Stimulated activated CD4-positive, alpha-beta T cell treated with anti-CD3 and anti-CD28 coated beads, Interleukin-4, amount 100 ng/mL, for 1 hour (primary cell): ENCODE data around the gene DPF3.

Experiments
- DNase-seq: peaks from one replicate; pipeline ENCODE4 v3.0.0-alpha.2; 2020

The DPF3 gene

DNA sequence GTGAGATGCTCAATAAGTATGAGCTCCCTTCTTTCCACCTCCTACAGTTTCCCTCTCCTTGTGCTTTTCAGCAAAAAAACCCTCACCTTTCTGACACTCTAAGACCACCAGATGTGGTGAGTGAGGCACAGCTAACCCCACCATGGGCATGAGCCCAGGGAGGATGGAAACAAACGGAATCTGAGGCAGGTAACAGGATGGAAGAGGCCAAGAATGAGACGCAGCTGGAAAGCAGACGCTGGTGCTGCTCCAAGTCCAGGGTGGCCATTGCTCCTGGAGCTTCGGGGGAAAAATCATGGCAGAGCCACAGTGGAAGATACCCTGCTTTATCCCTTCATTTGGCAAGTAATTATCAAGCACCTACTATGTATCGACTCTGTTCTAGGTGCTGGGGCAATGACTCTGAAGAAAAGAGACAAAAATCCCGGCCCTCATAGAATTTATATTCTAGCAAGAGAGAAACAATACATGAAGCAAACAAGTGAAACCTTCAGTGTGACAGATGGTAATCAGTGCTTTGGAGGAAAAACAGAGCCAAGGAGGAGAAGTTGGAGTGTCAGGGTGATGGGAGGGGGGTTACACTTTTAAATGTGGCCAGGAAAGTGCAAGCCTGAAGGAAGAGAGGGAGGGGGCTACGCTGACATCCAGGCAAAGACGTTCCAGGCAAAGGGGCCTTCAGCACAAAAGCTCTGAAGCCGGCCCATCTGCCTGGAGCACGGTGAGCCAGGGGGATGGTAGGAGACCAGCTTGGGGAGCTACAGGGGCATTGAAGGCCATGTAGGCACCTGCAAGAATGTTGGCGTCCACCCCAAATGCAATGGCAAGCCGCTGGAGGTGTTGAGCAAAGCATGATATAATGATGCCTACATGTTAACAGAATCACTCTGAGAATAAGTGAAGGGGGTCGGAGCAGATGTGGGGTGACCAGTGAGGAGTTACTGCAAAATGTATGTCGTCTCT, 154.2 kb downstream of the DPF3 start:
- no peak for DNase-seq

GRCh38 chr14:72738161-72738611, 155.7 kb downstream of the DPF3 start:
- DNase-seq, result no peak

- DNase-seq, result no peak
Measured at GRCh38 chr14:72737560-72737943, 156.3 kb downstream of the DPF3 start.

- no peak for DNase-seq
Measured at GRCh38 chr14:72736786-72737559, 156.9 kb downstream of the DPF3 start.

DNA sequence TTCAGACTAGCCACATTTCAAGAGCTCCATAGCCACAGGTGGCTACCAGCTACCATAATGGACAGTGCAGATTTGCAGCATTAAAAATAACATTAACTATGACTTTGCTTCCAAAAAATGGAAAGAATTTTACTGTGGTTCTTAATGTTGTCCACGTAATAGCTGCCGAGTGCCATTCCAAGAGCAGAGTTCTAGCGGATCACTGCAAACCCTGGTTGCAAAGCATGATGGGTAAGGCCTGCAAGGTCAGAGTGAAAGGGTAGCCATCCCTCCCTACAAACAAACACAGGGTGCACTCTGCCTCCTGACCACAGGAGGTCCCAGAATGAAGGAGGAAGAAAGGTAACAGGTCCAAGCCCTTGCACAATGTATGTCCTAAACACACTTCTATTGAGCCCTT, 157.6 kb downstream of the DPF3 start:
- DNase-seq, result no peak

- no peak for DNase-seq
Measured at GRCh38 chr14:72732022-72732780, 161.7 kb downstream of the DPF3 start.

GRCh38 chr14:72731252-72732020, 162.5 kb downstream of the DPF3 start:
- DNase-seq, result no peak

DNA sequence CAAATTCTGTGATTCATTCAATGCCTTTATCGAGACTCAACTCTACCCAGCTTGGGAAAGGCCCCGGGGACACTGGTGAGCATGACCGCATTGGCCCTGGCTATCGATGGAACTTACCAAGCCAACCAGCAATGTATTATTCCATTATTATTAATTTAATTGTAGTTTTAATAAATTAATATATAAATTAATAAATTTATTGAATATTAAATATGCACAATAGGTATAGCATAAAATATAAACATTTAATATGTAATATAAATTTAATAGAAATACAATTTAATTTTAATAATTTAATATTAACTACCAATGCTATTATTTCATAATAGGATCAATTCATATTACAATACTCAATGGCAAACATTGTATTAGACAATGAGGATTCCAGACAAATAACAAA, 163.4 kb downstream of the DPF3 start:
- no peak for DNase-seq

GRCh38 chr14:72726444-72726843, 167.5 kb downstream of the DPF3 start:
- DNase-seq, result no peak

- no peak for DNase-seq
Measured at GRCh38 chr14:72723858-72724530, 169.9 kb downstream of the DPF3 start.

DNA sequence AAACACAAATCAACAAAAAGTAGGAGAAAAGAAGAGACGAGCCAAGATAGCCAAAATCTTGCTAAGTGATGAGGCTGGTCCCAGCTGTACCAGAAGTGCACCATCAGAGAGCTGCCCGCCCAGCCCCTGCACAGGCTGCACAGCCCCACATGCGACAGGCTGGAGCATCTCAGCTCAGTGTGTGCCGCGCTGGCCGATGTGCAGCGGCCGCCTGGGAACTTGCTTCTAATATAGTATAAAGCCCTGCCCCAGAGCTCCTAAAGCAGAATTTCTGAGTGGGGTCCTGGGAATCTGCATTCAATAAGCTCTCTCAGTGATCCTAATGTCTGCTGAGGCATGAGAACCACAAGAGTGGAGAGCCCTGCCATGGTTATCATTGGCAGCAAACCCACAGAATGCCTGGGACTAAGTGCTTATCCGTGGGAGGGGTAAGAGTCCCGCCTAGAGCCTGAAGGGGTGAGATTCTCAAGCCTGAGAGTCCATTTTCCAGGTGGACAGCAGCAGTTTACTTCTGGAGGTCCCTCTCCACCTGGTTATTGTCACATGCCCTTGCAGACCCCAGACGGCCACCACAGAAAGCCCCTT, 171.6 kb downstream of the DPF3 start:
- DNase-seq, result no peak

- DNase-seq, result no peak
Measured at GRCh38 chr14:72721083-72721482, 172.8 kb downstream of the DPF3 start.

- no peak for DNase-seq
Measured at GRCh38 chr14:72717220-72717619, 176.7 kb downstream of the DPF3 start.

GRCh38 chr14:72716476-72716875, 177.4 kb downstream of the DPF3 start:
- DNase-seq, result no peak

DNA sequence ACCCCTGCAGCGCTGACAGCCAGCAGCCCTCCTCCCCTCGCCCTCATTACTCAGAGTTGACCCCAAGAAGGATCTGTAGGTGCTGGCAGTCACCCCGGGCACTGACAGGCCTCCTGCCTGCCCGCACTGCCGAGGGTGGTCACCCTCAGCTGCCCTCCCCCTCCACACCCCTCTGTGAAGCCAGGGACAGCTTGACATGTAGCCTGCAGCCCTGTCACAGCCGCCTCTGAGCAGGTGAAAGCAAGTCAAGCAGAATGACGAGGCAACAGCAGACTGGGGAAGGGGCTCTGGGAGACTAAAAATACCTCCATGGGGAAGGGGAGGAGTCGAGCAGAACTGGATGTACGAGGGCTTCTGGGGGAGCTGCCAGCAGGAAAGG, 178.1 kb downstream of the DPF3 start:
- DNase-seq, result no peak

DNA sequence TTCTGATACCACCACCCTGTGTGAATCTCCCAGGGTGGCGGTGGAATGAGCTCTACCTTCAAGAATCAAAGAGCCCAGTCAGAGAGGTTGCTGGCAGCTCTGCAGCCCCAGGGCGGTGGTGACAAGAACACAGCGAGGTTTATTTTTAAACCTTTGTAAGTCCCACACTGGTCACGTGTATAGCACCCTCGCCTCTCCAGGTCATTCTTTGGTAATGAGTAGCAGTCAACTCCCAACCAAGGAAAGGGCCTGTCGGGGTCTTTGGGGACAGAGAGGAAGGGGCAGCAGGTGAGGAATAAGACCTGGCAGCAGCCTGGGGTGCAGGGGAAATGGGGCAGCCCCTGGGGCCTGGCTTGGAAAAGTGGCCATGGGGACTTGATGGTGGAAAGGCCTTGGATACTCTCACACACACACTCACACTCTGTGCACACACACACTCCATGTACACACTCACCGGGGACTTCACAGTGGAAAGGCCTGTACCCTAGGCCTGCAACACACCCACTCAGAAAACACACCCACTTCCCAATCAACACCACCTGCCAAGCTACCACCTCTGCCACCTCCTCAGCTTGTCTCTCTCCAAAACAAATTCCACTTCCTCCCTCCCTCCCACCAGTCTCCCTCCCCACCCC, 178.6 kb downstream of the DPF3 start:
- DNase-seq, result no peak

- no peak for DNase-seq
Measured at GRCh38 chr14:72714871-72715214, 179.1 kb downstream of the DPF3 start.

DNA sequence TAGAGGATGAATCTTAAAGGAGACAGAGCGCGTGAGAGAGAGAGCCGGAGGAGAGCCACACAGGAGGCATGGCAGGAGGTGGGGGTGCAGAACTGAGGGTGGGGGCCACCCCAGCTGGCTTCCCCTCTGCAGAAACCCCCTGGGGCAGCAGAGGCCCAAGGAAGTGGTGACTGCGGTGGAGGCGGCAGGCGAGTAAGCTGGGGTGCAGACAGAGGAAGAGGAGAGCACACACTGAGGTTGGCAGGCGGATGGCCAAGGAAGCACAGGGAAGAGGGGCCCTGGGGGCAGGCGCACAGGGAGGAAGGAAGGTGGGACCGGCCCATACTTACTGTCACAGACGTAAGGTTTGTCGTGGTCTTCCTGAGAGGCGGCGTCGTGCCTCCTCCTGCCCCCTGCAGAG, 179.8 kb downstream of the DPF3 start:
- peak; percentile 18 for DNase-seq

DNA sequence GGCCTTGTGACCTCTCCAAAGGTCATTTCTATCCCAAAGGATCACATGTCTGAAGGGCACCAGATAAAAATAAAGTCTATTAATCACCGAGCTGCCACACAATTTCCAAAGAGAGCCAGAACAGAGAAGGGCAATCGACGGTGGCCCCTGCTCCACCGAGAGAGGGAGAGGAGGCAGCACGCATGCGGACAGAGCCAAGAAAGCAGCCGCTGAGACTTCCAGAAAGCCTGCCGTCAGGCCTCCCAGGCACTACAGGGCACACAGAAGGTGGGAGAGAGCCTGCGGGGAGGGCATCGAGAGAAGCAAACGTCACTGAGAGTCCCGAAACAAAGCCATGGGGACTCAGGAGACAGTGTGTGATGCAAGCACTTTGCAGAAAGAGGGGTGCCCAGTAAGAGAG, 182.0 kb downstream of the DPF3 start:
- no peak for DNase-seq

GRCh38 chr14:72709916-72710611, 183.8 kb downstream of the DPF3 start:
- DNase-seq, result no peak
